ENCODE measurements around the gene MAP6. TPM values are rescaled to one million over a fixed set of nuclear protein-coding genes. Genes with fewer than 3 reads are reported as not detected.
A peak's percentile ranks its signal among the peaks of the same experiment; 100 is the strongest.

MAP6 gene
- total RNA-seq, 1 experiment from 2014 or later, result 3.0 TPM

DNA sequence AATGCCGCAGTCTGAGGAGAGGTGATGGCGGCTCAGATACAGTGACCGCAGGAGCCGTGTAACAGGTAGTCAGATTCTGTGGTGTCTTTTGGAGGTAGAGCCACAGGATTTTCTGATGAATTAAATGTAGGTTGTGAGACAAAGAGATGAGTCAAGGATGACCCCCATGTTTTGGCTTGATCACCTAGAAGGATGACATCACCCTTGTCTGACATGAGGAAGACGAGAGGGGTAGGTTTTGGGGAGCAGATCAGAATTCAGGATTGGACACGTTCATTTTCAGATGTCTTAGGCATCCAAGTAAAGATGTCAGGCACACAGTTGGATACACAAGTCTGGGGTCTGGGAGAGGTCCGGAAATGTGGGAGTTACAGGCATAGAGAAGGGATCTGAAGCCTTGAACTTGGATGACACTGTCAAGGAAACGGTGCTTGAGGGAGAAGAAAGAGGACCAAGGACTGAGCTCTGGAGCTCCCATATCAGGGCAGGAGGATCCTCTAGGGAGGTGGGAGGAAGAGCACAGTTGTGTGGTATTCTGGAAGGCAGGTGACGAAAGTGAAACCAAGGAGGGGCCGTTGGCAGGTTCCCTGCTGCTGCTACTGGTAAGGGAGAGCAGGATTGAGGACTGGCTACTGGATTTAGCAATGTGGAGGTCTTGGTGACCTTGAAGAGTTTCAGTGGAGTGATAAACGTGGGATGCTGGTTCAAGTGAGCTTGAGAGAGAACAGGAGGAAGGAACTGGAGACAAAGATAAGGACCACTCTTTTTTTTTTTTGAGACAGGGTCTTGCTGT is 130.5 kb downstream of the MAP6 start:
- Histone ChIP-seq H4K20me1 (ENCODE audit: insufficient read depth, low read depth, low read length) (no peaks in the 10 kb centered on the region), H3K36me3 (ENCODE audit: insufficient read depth, low read length) (no peaks in the 10 kb centered on the region), H3K9me3 (ENCODE audit: low read length) (no peaks in the 10 kb centered on the region), H3K9ac (ENCODE audit: low read length) (no peak overlapping the region), H3K4me3 (ENCODE audit: low read length) (no peak overlapping the region), H3K4me2 (ENCODE audit: low read depth, low read length, poor library complexity, severe bottlenecking) (peak overlapping the region; percentile 72), H3K4me1 (ENCODE audit: low read length) (peaks cover 23% of the 10 kb centered on the region), H3K9me2 (replicated peaks; ENCODE audit: insufficient read depth, low read length) (no peaks in the 10 kb centered on the region), H3K27ac (ENCODE audit: low read length) (no peak overlapping the region), H3K27me3 (ENCODE audit: low read length) (no peaks in the 10 kb centered on the region), H2AFZ (ENCODE audit: low read length) (no peak overlapping the region), H3K79me2 (ENCODE audit: low read length) (no peaks in the 10 kb centered on the region)
- DNase-seq, result no peak

DNA sequence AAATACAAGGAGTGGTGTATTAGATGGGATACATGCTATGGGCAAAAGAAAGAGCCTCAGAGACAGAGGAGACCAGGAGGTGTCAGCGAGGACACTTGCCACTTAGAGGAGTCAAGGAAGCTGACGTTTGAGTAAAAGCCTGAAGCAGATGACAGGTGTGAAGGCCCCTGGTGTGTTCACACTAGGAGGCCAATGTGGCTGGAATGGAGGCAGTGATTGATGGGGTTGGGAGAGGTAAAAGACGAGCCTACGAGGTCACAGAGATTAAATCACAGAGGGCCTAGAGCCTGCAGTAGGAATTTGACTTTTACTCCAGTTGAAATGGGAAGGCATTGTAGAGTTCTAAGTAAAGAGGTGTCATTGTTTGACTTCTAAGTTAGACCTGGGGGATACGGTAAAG is 131.1 kb downstream of the MAP6 start:
- Histone ChIP-seq H4K20me1 (ENCODE audit: insufficient read depth, low read depth, low read length) (no peaks in the 10 kb centered on the region), H2AFZ (ENCODE audit: low read length) (peak overlapping the region; percentile 72), H3K36me3 (ENCODE audit: insufficient read depth, low read length) (no peaks in the 10 kb centered on the region), H3K27me3 (ENCODE audit: low read length) (no peaks in the 10 kb centered on the region), H3K4me2 (ENCODE audit: low read depth, low read length, poor library complexity, severe bottlenecking) (peak overlapping the region; percentile 72), H3K9me2 (replicated peaks; ENCODE audit: insufficient read depth, low read length) (no peaks in the 10 kb centered on the region), H3K4me1 (ENCODE audit: low read length) (peaks cover 23% of the 10 kb centered on the region), H3K27ac (ENCODE audit: low read length) (peak overlapping the region; percentile 22), H3K9ac (ENCODE audit: low read length) (peak overlapping the region; percentile 49), H3K9me3 (ENCODE audit: low read length) (no peaks in the 10 kb centered on the region), H3K79me2 (ENCODE audit: low read length) (no peaks in the 10 kb centered on the region), H3K4me3 (ENCODE audit: low read length) (peak overlapping the region; percentile 48)
- no peak for DNase-seq

Small RNA genes lying within 50 kb of the gene (small RNA-seq; reads per million reads assigned to genes)
- gene AP001922.4, result not detected

Other genes with a start within 250 kb of the MAP6 start
- 1.3 and 8.5 TPM in 2 replicates for gene KLHL35, start 235.8 kb downstream of the MAP6 start, total RNA-seq (2014; rRNA removed; shearing (Covaris generic); ENCODE audit: low replicate concordance)
- gene GDPD5, start 143.1 kb downstream of the MAP6 start, total RNA-seq (2014; rRNA removed; shearing (Covaris generic); ENCODE audit: low replicate concordance), result 137 and 237 TPM in 2 replicates
- gene SERPINH1, start 106.8 kb downstream of the MAP6 start, total RNA-seq (2014; rRNA removed; shearing (Covaris generic); ENCODE audit: low replicate concordance), result 10.5 and 16.1 TPM in 2 replicates
- not detected in 2 replicates for gene MOGAT2, start 48.8 kb upstream of the MAP6 start, total RNA-seq (2014; rRNA removed; shearing (Covaris generic); ENCODE audit: low replicate concordance)
- 1.9 and 3.7 TPM in 2 replicates for gene DGAT2, start 99.7 kb upstream of the MAP6 start, total RNA-seq (2014; rRNA removed; shearing (Covaris generic); ENCODE audit: low replicate concordance)
- gene UVRAG, start 146.2 kb upstream of the MAP6 start, total RNA-seq (2014; rRNA removed; shearing (Covaris generic); ENCODE audit: low replicate concordance), result 35.4 and 52.7 TPM in 2 replicates

Data from Karpas-422 (cell line).